ENCODE results near the gene HNRNPK. TPM values are rescaled to one million over a fixed set of nuclear protein-coding genes. Genes with fewer than 3 reads are reported as not detected.
"Not testable (repeated sequence)": the region's sequence is repeated elsewhere in the genome, so short reads cannot be mapped to it uniquely, and the experiment has no call there.

Gene HNRNPK
- total RNA-seq, 2 donors from 2014 or later, result 376 to 418 TPM

DNA sequence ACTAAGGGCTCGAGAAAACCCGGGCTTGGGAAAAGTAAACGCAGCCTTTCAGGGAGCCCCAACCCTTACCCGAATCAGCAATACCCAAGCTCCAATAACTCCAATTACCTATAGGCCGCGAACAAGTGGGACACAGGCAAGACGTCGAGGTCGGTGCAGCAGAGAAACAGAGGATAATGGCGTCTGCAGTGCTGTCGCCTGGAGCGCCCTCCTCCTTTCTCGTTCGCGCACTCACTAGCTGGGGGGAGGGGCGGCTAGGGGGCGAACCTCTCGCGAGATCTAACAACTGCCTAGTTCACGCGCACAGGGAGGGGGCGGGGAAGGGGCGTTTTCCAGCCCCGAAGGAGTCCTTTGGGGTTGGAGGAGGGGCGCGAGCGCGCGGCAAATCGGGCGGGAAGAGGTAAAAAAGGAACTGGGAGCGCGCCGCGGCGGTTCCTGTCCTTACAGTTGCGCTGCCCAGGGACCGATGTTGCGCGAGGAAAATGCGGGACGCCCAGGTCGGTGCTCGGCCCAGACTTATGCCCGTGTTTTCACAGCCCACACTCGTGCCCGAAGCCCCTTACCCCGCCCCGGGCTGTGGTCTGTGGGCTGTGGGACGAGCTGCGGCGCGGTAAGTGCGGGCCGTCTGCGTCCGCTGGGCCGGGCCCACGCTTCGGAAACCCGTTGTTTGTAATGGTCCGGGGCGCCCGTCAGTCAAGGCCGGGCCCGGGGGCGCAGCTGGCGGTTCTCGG lies 545 bp upstream of the HNRNPK start, which contains the start of gene RMI1:
TSS of gene RMI1 (plus strand) at position 411 of the 731 bp plus-strand sequence. CDS start 20,182 bp downstream, outside the sequence.
- intact Hi-C loops (cut with DNase I, micrococcal nuclease), result no loop called here
- DNase-seq (peak; percentile 99 to 100), ATAC-seq (peak; percentile 83)

GRCh38 chr9:83978992-83979811 lies 813 bp downstream of the HNRNPK start:
- peak; percentile 65 for ATAC-seq
- intact Hi-C loops (cut with DNase I, micrococcal nuclease), result no loop called here
- DNase-seq, result peak; percentile 90 to 93

- intact Hi-C loops (cut with DNase I, micrococcal nuclease), result no loop called here
- ATAC-seq (no peak), DNase-seq (no peak)
Measured at GRCh38 chr9:83977196-83977595, 2.8 kb downstream of the HNRNPK start.

DNA sequence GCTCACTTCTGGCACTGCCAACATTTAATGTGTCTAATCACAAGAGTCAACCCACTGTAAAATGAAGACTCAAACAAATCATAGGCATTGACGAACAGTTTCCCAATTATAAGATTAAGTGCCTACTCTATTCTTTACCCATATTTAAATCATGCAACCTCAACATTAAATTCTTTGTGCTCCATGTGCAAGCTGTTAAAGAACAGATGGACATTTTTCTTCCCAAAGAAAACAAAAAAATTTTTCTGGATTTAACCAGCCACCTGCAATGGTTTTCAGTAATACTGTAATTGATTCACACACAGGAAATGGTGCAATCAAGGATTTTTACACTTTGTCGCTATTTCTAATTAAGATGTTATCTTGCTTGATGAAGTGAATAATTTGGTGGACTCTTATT lies 3.6 kb downstream of the HNRNPK start:
- ATAC-seq (no peak), DNase-seq (no peak)
- intact Hi-C loops (cut with DNase I, micrococcal nuclease), result no loop called here

DNA sequence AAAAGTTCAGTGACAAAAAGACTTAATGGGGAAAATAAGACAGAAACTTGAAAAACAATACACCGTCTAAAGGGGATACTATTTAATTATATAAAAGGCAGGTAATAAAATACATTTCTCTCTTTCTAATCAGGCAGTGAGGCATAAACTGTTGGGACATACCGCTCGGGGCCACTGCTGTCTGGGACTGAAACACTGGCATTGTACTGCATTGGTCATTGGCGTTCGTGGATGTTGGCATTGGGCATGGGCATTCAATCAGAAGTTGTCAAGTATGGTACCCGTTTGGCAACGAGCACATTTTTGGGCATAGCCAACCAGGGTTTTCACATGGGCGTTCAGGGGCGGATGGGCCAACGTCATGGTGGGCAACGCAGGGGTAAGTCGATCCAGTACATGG lies 4.7 kb downstream of the HNRNPK start:
- ATAC-seq (no peak), DNase-seq (no peak)
- intact Hi-C loops (cut with DNase I, micrococcal nuclease), result no loop called here

- DNase-seq (no peak), ATAC-seq (peak; percentile 14)
- intact Hi-C loops (cut with DNase I, micrococcal nuclease), result no loop called here
Measured at GRCh38 chr9:83972286-83972685, 7.7 kb downstream of the HNRNPK start.

DNA sequence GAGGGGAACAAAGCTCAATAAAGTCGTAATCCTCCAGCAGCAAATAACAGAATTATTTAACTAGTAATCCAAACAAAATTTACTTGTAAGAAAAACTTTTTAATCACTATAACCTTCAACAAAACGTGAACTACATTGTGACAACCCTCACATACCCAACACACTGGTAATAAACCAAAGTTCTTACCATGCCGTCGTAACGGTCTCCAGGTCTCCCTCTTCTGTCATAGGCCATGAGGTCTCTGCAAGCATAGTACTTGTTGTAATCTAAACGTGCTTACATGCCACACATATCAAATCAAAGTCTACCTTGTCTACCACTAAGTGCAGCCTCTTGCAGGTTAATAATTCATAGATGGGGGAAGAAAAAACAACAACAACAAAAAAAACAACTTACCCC lies 8.5 kb downstream of the HNRNPK start:
- ATAC-seq (no peak), DNase-seq (no peak)
- intact Hi-C loops (cut with DNase I, micrococcal nuclease), result no loop called here

DNA sequence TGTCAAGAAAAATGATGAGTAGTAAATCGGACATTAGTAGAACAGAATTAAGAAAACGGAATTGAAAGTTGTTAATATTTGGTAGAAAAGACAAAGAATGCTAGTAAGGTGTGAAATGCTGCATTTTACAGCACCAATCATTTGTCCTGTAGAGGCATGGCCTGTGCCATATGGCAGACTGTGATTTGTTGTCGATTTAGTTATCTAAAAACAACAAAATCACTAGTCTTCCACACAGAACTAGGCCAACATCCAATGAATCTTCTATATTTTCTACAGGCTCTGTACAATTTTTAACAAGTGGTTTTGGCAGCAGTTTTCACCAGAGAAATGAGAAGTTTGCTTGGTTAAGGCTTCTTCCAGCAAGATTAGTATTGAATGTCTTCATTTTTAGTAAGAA lies 10.4 kb downstream of the HNRNPK start:
- DNase-seq, result no peak
- no peak for ATAC-seq
- intact Hi-C loops (cut with DNase I, micrococcal nuclease), result no loop called here

DNA sequence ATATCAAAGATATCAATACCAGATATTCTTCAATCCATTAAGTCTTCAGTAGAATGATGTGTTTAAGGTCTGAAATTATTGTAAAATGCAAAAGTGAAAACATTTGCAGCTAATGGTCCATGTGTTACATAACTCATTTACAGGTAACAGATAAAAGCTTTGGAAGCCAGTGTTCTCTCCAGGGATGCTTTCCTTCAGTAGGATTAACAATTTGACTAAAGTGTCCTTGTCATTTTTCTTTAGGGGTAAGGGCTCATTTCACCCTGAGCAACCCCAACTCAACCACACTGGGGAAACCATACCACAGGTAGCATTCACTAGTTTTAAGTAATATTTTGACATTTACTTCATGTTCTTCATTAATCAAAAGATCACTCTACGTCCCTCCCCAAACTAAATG lies 12.9 kb downstream of the HNRNPK start:
- no peak for DNase-seq
- no peak for ATAC-seq
- intact Hi-C loops (cut with DNase I, micrococcal nuclease), result no loop called here

DNA sequence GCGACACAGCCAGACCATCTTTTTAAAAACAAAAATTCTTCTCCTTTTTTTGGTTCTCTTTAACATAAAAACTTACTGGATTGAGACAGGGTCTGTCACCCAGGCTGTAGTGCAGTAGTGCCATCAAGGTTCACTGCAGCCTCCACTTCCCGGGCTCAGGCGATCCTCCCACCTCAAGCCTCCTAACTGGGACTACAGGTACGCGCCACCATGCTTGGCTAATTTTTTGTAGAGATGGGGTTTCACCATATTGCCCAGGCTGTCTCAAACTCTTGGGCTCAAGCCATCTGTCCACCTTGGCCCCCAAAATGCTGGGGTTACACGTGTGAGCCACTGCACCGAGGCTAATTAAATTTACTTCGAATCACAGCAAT lies 13.8 kb downstream of the HNRNPK start:
- intact Hi-C loops (cut with DNase I, micrococcal nuclease), result no loop called here
- ATAC-seq, result peak; percentile 3

DNA sequence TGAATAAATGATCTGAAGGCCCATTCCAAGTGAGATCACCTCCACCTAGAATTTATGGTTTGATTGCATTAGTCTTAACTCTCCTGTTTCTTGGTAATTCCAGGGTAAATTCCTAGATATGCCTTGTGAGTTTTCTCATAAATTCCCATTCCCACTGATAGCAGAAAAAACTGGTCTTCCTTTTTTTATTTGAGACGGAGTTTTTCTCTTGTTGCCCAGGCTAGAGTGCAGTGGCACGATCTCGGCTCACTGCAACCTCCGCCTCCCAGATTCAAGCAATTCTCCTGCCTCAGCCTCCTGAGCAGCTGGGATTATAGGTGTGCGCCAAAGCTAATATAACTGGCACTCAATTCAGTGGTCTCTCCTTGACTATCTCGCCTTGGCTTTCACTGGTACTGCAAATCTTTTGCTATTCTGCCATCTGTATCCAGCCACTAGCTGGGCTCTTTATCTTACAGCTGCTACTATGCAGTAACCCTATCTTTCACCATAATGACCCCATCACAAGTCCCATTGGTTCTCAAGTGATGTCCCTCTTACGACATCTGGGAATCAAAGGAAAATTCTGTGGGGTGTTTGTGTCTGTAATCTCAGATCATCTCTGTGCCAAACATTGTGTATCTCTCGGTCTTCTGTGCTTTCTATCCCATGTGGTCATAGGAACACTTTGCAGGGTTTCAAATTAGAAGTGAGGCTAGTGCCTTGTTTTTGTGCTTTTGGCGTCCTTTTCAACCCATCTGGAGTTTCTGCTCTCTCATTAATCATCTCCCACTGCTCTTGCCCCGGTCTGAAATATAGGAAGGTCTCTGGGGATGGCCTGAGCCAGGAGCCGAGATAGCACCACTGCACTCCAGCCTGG lies 14.4 kb downstream of the HNRNPK start:
- ATAC-seq, result peak; percentile 14
- intact Hi-C loops (cut with DNase I, micrococcal nuclease), result no loop called here

More for the DNA sequence above, 13.8 kb downstream of the HNRNPK start:
- no peak for DNase-seq

GRCh38 chr9:83964973-83965349 lies 15.1 kb downstream of the HNRNPK start:
- DNase-seq (no peak), ATAC-seq (peak; percentile 16)
- intact Hi-C loops (cut with DNase I, micrococcal nuclease), result no loop called here

More for the DNA sequence above, 14.4 kb downstream of the HNRNPK start:
- DNase-seq, result no peak

- peak; percentile 62 for ATAC-seq
- intact Hi-C loops (cut with DNase I, micrococcal nuclease), result no loop called here
- DNase-seq, result no peak
Measured at GRCh38 chr9:83962165-83962564, 17.9 kb downstream of the HNRNPK start.

DNA sequence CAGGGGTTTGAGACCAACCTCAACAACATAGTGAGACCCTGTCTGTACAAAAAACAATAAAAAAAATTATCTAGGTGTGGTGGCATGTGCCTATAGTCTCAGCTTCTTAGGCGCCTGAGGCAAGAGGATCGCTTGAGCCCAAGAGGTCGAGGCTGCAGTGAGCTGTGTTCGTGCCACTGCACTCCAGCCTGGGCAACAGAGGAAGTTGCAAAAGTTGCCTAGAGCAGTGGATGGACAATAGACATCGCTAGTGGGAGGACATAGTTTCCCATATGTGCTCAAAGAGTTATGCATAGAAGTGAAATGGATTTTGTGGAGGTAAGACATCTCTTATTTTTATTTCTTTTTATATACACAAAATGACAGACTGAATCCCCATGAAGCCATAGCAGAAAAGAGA lies 19.0 kb downstream of the HNRNPK start:
- ATAC-seq (no peak), DNase-seq (no peak)
- intact Hi-C loops (cut with DNase I, micrococcal nuclease), result no loop called here

DNA sequence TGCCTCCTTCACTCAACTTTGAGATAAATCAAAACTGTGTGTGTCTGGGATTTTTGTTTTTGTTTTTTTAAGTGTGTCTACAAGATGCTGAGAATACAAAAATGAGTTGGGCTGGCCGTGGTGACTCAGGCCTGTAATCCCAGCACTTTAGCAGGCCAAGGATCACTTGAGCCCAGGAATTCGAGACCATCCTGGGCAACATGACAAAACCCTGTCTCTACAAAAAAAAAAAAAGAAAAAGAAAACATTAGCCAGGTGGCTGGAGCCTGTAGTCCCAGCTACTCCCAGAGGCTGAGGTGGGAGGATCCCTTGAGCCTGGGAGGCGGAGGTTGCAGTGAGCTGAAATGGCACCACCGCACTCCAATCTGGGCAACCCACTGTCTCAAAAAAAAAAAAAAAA lies 21.0 kb downstream of the HNRNPK start:
- no peak for DNase-seq
- intact Hi-C loops (cut with DNase I, micrococcal nuclease), result no loop called here
- no peak for ATAC-seq

GRCh38 chr9:83957248-83957513 lies 22.8 kb downstream of the HNRNPK start:
- DNase-seq, result peak in 1 of 2 donors; percentile 31
- ATAC-seq, result peak; percentile 47
- intact Hi-C loops (cut with DNase I, micrococcal nuclease), result no loop called here

DNA sequence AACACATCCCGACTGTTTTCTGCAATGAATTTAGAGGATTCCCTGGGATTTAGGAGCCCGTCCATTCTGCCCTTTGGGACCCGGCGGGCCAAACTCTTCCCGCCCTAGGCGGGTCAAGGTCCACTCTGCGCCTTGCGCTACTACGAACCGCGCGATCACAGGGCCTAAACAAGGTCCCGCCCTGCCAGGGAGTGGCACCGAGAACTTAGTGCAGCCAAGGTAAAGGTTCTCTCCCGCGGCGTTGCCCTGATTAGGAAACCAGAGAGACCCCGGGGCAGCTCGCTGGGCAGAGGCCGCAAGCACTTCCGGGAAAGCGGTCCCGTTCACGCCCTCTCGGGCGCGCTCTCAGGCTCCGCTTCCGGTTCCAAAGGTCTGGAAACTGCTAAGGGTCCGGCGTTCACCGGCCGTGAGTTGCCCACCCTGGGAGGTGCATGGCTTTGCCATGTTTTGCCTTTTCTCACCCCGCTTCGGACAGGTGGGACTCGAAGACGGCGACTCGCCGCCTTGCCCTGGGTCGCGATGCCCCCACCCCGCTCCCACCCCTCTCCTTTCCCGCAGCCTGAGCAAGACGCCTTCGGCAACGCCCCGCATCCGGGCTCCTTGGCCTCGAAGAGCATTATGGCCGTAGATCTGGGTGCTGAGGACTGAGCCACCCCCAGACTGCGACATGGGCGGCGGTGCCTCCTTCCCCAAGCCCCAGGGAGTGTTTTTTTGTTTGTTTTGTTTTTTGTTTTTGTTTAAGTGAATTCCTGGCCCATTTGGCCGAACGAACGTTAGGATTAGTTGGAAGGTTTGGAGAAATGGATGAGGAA lies 23.4 kb downstream of the HNRNPK start:
- DNase-seq (peak; percentile 92), ATAC-seq (peak; percentile 94)
- intact Hi-C loops (cut with DNase I, micrococcal nuclease), result no loop called here

- no peak for DNase-seq
- intact Hi-C loops (cut with DNase I, micrococcal nuclease), result no loop called here
- peak; percentile 4 for ATAC-seq
Measured at GRCh38 chr9:83956086-83956435, 24.0 kb downstream of the HNRNPK start.

DNA sequence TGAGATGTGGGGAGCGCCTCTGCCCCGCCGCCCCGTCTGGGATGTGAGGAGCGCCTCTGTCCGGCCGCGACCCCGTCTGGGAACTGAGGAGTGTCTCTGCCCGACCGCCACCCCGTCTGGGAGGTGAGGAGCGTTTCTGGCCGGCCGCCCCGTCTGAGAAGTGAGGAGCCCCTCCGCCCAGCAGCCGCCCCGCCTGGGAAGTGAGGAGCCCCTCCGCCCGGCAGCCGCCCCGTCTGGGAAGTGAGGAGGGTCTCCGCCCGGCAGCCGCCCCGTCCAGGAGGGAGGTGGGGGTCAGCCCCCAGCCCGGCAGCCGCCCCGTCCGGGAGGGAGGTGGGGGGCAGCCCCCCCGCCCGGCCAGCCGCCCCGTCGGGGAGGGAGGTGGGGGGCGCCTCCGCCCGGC lies 31.9 kb downstream of the HNRNPK start:
- DNase-seq; ATAC-seq; intact Hi-C loops (cut with DNase I, micrococcal nuclease): not testable (repeated sequence)
